ENCODE measurements around the gene SLC2A5.
A peak's percentile ranks its signal among the peaks of the same experiment; 100 is the strongest.

The SLC2A5 gene

GRCh38 chr1:9069326-9070100 is at the start of gene SLC2A5:
TSS of gene SLC2A5 (minus strand) at chr1:9069635. CDS start at chr1:9069536, 99 bp downstream.
- H3K27ac Mint-ChIP-seq (ENCODE audit: low read depth): no peak within 1 kb of the TSS
- H3K9me3 Mint-ChIP-seq: no peaks in the 10 kb centered on the region
- no peak for DNase-seq (ENCODE audit: low spot score in 2 of 2)
- peaks cover 40% of the 10 kb centered on the region for H3K27me3 Mint-ChIP-seq
- peaks cover 5% of the 10 kb centered on the region for H3K4me1 Mint-ChIP-seq
- no peak for ATAC-seq (replicated peaks; ENCODE audit: extremely low read depth, poor library complexity, severe bottlenecking)
- peak within 1 kb of the TSS; percentile 26 for H3K4me3 Mint-ChIP-seq
- no peaks in the 10 kb centered on the region for H3K36me3 Mint-ChIP-seq (ENCODE audit: insufficient read depth)

GRCh38 chr1:9118186-9118585 is 48.8 kb upstream of the SLC2A5 start:
- DNase-seq (ENCODE audit: low spot score in 2 of 2) (no peak), ATAC-seq (replicated peaks; ENCODE audit: extremely low read depth, poor library complexity, severe bottlenecking) (no peak)
- H3K9me3 Mint-ChIP-seq: no peaks in the 10 kb centered on the region
- no peaks in the 10 kb centered on the region for H3K27me3 Mint-ChIP-seq
- peaks cover 9% of the 10 kb centered on the region for H3K4me1 Mint-ChIP-seq
- no peak overlapping the region for H3K4me3 Mint-ChIP-seq
- H3K36me3 Mint-ChIP-seq (ENCODE audit: insufficient read depth): no peaks in the 10 kb centered on the region
- no peak overlapping the region for H3K27ac Mint-ChIP-seq (ENCODE audit: low read depth)

GRCh38 chr1:9115351-9116205 is 46.1 kb upstream of the SLC2A5 start:
- no peaks in the 10 kb centered on the region for H3K36me3 Mint-ChIP-seq (ENCODE audit: insufficient read depth)
- H3K4me1 Mint-ChIP-seq: no peaks in the 10 kb centered on the region
- no peak overlapping the region for H3K27ac Mint-ChIP-seq (ENCODE audit: low read depth)
- ATAC-seq (replicated peaks; ENCODE audit: extremely low read depth, poor library complexity, severe bottlenecking): no peak
- no peak for DNase-seq (ENCODE audit: low spot score in 2 of 2)
- H3K4me3 Mint-ChIP-seq: no peak overlapping the region
- H3K9me3 Mint-ChIP-seq: no peaks in the 10 kb centered on the region
- H3K27me3 Mint-ChIP-seq: no peaks in the 10 kb centered on the region

GRCh38 chr1:9112961-9113880 is 43.8 kb upstream of the SLC2A5 start:
- Mint-ChIP-seq H3K4me3 (no peak overlapping the region), H3K36me3 (ENCODE audit: insufficient read depth) (peaks cover under 1% of the 10 kb centered on the region), H3K4me1 (no peaks in the 10 kb centered on the region), H3K27ac (ENCODE audit: low read depth) (no peak overlapping the region), H3K27me3 (no peaks in the 10 kb centered on the region), H3K9me3 (no peaks in the 10 kb centered on the region)
- DNase-seq (ENCODE audit: low spot score in 2 of 2): no peak
- ATAC-seq (replicated peaks; ENCODE audit: extremely low read depth, poor library complexity, severe bottlenecking): no peak

GRCh38 chr1:9111957-9112356 is 42.5 kb upstream of the SLC2A5 start:
- no peak for ATAC-seq (replicated peaks; ENCODE audit: extremely low read depth, poor library complexity, severe bottlenecking)
- Mint-ChIP-seq H3K27ac (ENCODE audit: low read depth) (no peak overlapping the region), H3K36me3 (ENCODE audit: insufficient read depth) (peaks cover 2% of the 10 kb centered on the region), H3K9me3 (no peaks in the 10 kb centered on the region), H3K27me3 (no peaks in the 10 kb centered on the region), H3K4me1 (no peaks in the 10 kb centered on the region), H3K4me3 (no peak overlapping the region)
- DNase-seq (ENCODE audit: low spot score in 2 of 2): no peak

GRCh38 chr1:9111357-9111691 is 41.9 kb upstream of the SLC2A5 start:
- Mint-ChIP-seq H3K9me3 (no peaks in the 10 kb centered on the region), H3K4me1 (no peaks in the 10 kb centered on the region), H3K4me3 (no peak overlapping the region), H3K27me3 (no peaks in the 10 kb centered on the region), H3K27ac (ENCODE audit: low read depth) (no peak overlapping the region), H3K36me3 (ENCODE audit: insufficient read depth) (peaks cover 2% of the 10 kb centered on the region)
- ATAC-seq (replicated peaks; ENCODE audit: extremely low read depth, poor library complexity, severe bottlenecking): no peak
- DNase-seq (ENCODE audit: low spot score in 2 of 2): no peak

GRCh38 chr1:9110669-9111356 is 41.4 kb upstream of the SLC2A5 start:
- no peaks in the 10 kb centered on the region for H3K9me3 Mint-ChIP-seq
- ATAC-seq (replicated peaks; ENCODE audit: extremely low read depth, poor library complexity, severe bottlenecking) (peak; percentile 24), DNase-seq (ENCODE audit: low spot score in 2 of 2) (peak; percentile 62 to 82)
- peaks cover 2% of the 10 kb centered on the region for H3K36me3 Mint-ChIP-seq (ENCODE audit: insufficient read depth)
- no peaks in the 10 kb centered on the region for H3K4me1 Mint-ChIP-seq
- H3K27me3 Mint-ChIP-seq: no peaks in the 10 kb centered on the region
- no peak overlapping the region for H3K4me3 Mint-ChIP-seq
- H3K27ac Mint-ChIP-seq (ENCODE audit: low read depth): no peak overlapping the region

- DNase-seq (ENCODE audit: low spot score in 2 of 2): no peak
- Mint-ChIP-seq H3K27ac (ENCODE audit: low read depth) (no peak overlapping the region), H3K4me1 (no peaks in the 10 kb centered on the region), H3K9me3 (no peaks in the 10 kb centered on the region), H3K36me3 (ENCODE audit: insufficient read depth) (peaks cover 3% of the 10 kb centered on the region), H3K4me3 (no peak overlapping the region), H3K27me3 (no peaks in the 10 kb centered on the region)
- ATAC-seq (replicated peaks; ENCODE audit: extremely low read depth, poor library complexity, severe bottlenecking): no peak
Measured at GRCh38 chr1:9108056-9108665, 38.7 kb upstream of the SLC2A5 start.

- Mint-ChIP-seq H3K27ac (ENCODE audit: low read depth) (no peak overlapping the region), H3K9me3 (no peaks in the 10 kb centered on the region), H3K27me3 (no peaks in the 10 kb centered on the region), H3K4me1 (no peaks in the 10 kb centered on the region), H3K36me3 (ENCODE audit: insufficient read depth) (peaks cover 5% of the 10 kb centered on the region), H3K4me3 (no peak overlapping the region)
- no peak for DNase-seq (ENCODE audit: low spot score in 2 of 2)
- ATAC-seq (replicated peaks; ENCODE audit: extremely low read depth, poor library complexity, severe bottlenecking): no peak
Measured at GRCh38 chr1:9107136-9107535, 37.7 kb upstream of the SLC2A5 start.

GRCh38 chr1:9106286-9106685 is 36.9 kb upstream of the SLC2A5 start:
- Mint-ChIP-seq H3K27ac (ENCODE audit: low read depth) (no peak overlapping the region), H3K9me3 (no peaks in the 10 kb centered on the region), H3K4me3 (no peak overlapping the region), H3K27me3 (no peaks in the 10 kb centered on the region), H3K36me3 (ENCODE audit: insufficient read depth) (peaks cover 6% of the 10 kb centered on the region), H3K4me1 (no peaks in the 10 kb centered on the region)
- DNase-seq (ENCODE audit: low spot score in 2 of 2): no peak
- ATAC-seq (replicated peaks; ENCODE audit: extremely low read depth, poor library complexity, severe bottlenecking): no peak

GRCh38 chr1:9105336-9105867 is 36.0 kb upstream of the SLC2A5 start:
- Mint-ChIP-seq H3K9me3 (no peaks in the 10 kb centered on the region), H3K4me1 (no peaks in the 10 kb centered on the region), H3K27ac (ENCODE audit: low read depth) (no peak overlapping the region), H3K27me3 (no peaks in the 10 kb centered on the region), H3K4me3 (no peak overlapping the region), H3K36me3 (ENCODE audit: insufficient read depth) (peaks cover 6% of the 10 kb centered on the region)
- ATAC-seq (replicated peaks; ENCODE audit: extremely low read depth, poor library complexity, severe bottlenecking) (no peak), DNase-seq (ENCODE audit: low spot score in 2 of 2) (no peak)
